Vagina (tissue), 2 donors: Measurements from ENCODE around the gene GSC2.

Experiments used
- POLR2AphosphoS5 ChIP-seq, 2 donors: sonication (generic); formaldehyde crosslinking; IDR thresholded peaks; one replicate each; pipeline ENCODE4 v1.9.0; 2017; ENCODE audit warnings: antibody characterized with exemption in 2 of 2, mild to moderate bottlenecking in 2 of 2, low read depth in 1 of 2; ENCODE audit not compliant: insufficient read depth in 1 of 2
- TF ChIP-seq, protein P1 (sequence below), 3 experiments: fragments of 450-650 bp in 2 of 3; fragments of 200-600 bp in 1 of 3; sonication (generic) in 1 of 3; IDR thresholded peaks; one replicate each; pipeline ENCODE4 v1.5.1; 2017 to 2019; ENCODE audit warnings: antibody characterized with exemption in 3 of 3, mild to moderate bottlenecking in 2 of 3, moderate library complexity in 2 of 3

DNA sequence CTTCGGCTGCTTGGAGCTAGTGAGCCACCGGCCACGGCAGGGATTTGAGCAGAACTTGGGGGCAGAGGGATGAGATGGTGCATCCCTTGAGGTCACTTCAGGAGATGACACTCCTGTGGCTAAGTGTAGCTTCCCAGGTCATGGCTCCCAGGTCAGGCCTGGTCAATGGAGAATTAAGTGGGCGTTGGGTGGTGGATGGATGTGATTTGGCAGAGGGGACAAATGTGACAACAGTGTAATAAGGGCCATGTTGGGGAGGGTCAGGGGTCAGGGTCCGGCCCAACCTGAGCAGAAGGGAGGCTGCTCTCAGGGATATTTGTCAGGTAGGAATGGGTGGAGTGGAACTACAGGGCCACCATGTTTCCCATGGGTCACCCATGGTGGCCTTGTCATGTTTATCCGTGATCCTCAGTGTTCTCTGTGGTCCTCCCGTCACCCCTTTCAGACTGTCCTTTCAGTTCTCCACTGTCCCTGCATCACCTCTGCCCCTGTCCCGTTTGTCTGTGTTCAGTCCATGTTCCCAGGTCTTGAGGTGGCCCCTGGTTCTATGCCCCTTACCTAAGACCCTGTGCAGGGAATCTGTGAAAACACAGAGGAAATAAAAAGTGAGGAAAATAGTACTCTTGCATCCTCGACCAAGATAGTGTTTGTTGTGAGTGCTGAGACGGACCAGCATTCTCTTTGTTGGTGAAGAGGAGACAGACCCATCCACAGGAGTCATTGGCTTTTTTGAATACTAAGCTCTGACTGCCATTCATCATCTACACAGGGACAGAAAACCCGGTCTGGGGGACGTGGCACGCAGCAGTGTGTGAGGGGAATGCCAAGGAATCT is 22.3 kb upstream of the GSC2 start:
- TF ChIP-seq, protein P1, sequence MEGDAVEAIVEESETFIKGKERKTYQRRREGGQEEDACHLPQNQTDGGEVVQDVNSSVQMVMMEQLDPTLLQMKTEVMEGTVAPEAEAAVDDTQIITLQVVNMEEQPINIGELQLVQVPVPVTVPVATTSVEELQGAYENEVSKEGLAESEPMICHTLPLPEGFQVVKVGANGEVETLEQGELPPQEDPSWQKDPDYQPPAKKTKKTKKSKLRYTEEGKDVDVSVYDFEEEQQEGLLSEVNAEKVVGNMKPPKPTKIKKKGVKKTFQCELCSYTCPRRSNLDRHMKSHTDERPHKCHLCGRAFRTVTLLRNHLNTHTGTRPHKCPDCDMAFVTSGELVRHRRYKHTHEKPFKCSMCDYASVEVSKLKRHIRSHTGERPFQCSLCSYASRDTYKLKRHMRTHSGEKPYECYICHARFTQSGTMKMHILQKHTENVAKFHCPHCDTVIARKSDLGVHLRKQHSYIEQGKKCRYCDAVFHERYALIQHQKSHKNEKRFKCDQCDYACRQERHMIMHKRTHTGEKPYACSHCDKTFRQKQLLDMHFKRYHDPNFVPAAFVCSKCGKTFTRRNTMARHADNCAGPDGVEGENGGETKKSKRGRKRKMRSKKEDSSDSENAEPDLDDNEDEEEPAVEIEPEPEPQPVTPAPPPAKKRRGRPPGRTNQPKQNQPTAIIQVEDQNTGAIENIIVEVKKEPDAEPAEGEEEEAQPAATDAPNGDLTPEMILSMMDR (IDR thresholded peaks at IDR 0.05) = no peak
- TF ChIP-seq POLR2AphosphoS5 (IDR thresholded peaks at IDR 0.05; ENCODE audit: insufficient read depth in 1 of 2, low read depth in 1 of 2) = no peak
